ENCODE data around the gene GABBR2. TPM values are rescaled to one million over a fixed set of nuclear protein-coding genes. Genes with fewer than 3 reads are reported as not detected.

The GABBR2 gene
- total RNA-seq, 1 donor from 2014 or later = 0.84 TPM

DNA sequence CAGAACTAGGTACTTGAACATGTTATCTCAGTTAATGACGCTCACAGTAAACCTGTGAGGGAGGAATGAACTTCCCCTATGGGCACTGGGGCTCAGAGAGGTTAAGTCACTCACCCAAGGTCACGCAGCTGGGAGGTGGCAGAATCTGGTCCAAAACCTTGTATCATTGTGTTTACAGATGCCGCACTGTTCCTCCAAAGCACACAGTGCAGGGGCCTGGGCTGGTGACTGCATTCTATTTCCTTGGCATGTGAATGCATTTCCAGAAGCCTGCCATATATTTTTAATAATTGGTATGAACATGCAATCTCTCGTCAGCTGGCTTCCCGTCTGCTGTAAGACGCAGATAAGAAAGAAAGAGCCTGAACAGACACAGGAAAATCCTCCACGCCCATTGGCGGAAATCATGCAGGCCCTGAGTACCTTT is 376.3 kb downstream of the GABBR2 start:
- Histone ChIP-seq H3K27me3 (no peaks in the 10 kb centered on the region), H3K4me1 (no peaks in the 10 kb centered on the region), H3K4me3 (no peak overlapping the region), H3K27ac (no peak overlapping the region), H3K36me3 (no peaks in the 10 kb centered on the region), H3K9me3 (no peaks in the 10 kb centered on the region)
- no peak for TF ChIP-seq CTCF (IDR thresholded peaks at IDR 0.05)
- ATAC-seq (no peak), DNase-seq (no peak)
- intact Hi-C loops (cut with DNase I) = no loop called here

- intact Hi-C loops (cut with DNase I) = no loop called here
- Histone ChIP-seq H3K9me3 (no peaks in the 10 kb centered on the region), H3K4me1 (no peaks in the 10 kb centered on the region), H3K36me3 (no peaks in the 10 kb centered on the region), H3K4me3 (no peak overlapping the region), H3K27me3 (no peaks in the 10 kb centered on the region), H3K27ac (no peak overlapping the region)
- no peak for TF ChIP-seq CTCF (IDR thresholded peaks at IDR 0.05)
- DNase-seq (no peak), ATAC-seq (no peak)
Observed at GRCh38 chr9:98331536-98332259, 377.0 kb downstream of the GABBR2 start.

DNA sequence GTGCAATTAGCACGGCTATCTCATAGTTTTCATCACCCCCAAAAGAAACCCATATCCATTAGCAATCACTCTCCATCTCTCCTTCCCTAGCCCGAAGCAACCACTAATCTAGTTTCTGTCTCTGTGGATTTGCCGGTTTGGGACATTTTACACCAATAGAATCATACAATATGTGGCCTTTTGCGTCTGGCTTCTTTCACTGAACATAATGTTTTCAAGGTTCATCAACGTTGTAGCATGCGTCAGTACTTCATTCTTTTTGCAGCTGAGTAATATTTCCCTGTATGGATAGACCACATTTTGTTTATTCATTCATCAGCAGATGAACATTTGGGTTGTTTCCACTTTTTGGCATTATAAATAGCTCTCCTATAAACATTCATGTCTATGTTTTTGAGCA is 377.9 kb downstream of the GABBR2 start:
- no peak overlapping the region for H3K27ac ChIP-seq
- H3K9me3 ChIP-seq = no peaks in the 10 kb centered on the region
- TF ChIP-seq CTCF (IDR thresholded peaks at IDR 0.05) = no peak
- H3K4me1 ChIP-seq = no peaks in the 10 kb centered on the region
- H3K36me3 ChIP-seq = no peaks in the 10 kb centered on the region
- no peaks in the 10 kb centered on the region for H3K27me3 ChIP-seq
- ATAC-seq = no peak
- no peak for DNase-seq
- H3K4me3 ChIP-seq = no peak overlapping the region
- intact Hi-C loops (cut with DNase I) = no loop called here

DNA sequence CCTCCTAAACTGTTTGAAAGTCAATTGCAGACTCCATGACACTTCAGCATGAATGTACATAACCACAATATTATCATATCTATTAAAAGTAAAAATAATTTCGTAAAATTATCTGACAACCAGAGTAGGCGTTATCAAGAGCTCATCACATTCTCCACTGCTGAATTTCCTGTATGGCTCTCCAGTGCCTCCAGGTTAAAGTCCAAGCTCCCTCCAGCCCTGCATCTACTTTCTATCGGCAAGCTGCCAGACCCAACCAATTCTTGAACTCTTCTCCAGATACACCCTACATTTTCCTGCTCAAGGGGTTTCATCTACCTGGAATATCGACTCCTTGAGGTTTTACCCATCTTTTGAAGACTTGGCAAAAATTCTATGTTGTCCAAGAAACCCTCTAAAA is 378.8 kb downstream of the GABBR2 start:
- no peaks in the 10 kb centered on the region for H3K4me1 ChIP-seq
- H3K36me3 ChIP-seq = no peaks in the 10 kb centered on the region
- no peaks in the 10 kb centered on the region for H3K27me3 ChIP-seq
- H3K27ac ChIP-seq = no peak overlapping the region
- no peaks in the 10 kb centered on the region for H3K9me3 ChIP-seq
- DNase-seq (no peak), ATAC-seq (no peak)
- intact Hi-C loops (cut with DNase I) = no loop called here
- H3K4me3 ChIP-seq = no peak overlapping the region
- TF ChIP-seq CTCF (IDR thresholded peaks at IDR 0.05) = no peak

DNA sequence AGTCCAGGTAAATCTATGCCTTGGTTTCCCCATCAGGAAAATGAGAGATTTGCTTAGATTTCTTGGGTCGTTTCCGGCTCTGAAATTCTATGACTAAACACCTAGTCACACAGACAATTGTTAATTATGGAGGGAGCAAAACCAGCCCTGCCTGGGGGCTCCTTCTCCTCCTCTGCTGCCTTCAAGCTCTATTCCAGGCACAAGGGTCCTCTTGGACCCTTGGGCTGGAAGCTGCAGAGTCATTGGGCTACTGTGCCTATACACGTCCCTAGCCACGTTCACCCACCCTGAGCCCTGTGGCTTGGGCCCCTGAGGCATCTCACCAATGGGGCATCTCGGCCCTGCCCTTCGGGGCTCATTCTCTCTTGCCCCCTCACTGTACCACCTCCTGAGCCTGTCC is 379.5 kb downstream of the GABBR2 start:
- H3K36me3 ChIP-seq = no peaks in the 10 kb centered on the region
- no peak for DNase-seq
- no peaks in the 10 kb centered on the region for H3K4me1 ChIP-seq
- H3K4me3 ChIP-seq = no peak overlapping the region
- TF ChIP-seq CTCF (IDR thresholded peaks at IDR 0.05) = no peak
- no peaks in the 10 kb centered on the region for H3K27me3 ChIP-seq
- H3K9me3 ChIP-seq = no peaks in the 10 kb centered on the region
- intact Hi-C loops (cut with DNase I) = no loop called here
- ATAC-seq = no peak
- H3K27ac ChIP-seq = no peak overlapping the region

DNA sequence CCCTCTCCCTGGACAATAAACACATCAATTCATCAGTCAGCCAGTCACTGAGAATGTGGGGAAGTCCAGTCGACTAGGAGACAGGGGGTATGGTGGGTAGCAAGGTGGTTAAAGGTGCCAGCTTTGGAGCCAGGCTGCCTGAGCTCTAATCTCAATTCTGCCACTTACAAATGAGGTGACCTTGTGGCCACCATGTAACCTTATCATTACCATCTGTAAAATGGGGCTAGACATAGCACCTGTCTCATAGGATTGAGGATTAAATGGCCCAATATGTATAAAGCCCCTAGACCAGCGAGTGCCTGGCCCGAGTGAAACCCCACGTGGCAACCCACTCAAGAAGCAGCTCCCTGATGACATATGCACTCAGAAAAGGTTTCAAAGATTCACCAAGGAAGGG is 380.0 kb downstream of the GABBR2 start:
- TF ChIP-seq CTCF (IDR thresholded peaks at IDR 0.05) = no peak
- H3K4me1 ChIP-seq = no peaks in the 10 kb centered on the region
- no peaks in the 10 kb centered on the region for H3K27me3 ChIP-seq
- H3K4me3 ChIP-seq = no peak overlapping the region
- intact Hi-C loops (cut with DNase I) = no loop called here
- no peak for DNase-seq
- H3K27ac ChIP-seq = no peak overlapping the region
- no peaks in the 10 kb centered on the region for H3K9me3 ChIP-seq
- no peak for ATAC-seq
- H3K36me3 ChIP-seq = no peaks in the 10 kb centered on the region
